ENCODE measurements around the gene TMX2. TPM values are rescaled to one million over a fixed set of nuclear protein-coding genes. Genes with fewer than 3 reads are reported as not detected.
A peak's percentile ranks its signal among the peaks of the same experiment; 100 is the strongest.
"Not testable (repeated sequence)": the region's sequence is repeated elsewhere in the genome, so short reads cannot be mapped to it uniquely, and the experiment has no call there.

The TMX2 gene
- total RNA-seq, 2 donors from 2014 or later, result 58.5 to 74.2 TPM

DNA sequence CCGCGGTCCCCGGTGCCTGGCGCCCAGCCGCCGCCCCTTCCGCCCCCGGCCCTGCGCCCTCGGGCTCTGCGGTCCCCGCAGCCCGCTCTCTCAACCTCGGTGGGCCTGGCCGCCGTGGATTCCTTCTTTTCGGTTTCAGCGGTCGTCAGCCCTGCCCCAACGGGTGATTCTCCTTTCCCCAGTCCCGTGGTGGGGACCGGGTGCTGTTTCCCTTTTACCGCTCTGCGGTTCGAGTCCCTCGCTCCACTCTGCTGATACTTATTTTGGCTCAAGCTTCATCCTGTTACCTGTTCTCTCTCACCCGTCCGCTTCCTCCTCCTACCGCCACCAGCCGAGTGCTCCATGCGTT is 44.0 kb upstream of the TMX2 start:
- H3K9me3 ChIP-seq, result no peaks in the 10 kb centered on the region
- H3K36me3 ChIP-seq, result peaks cover 14% of the 10 kb centered on the region
- DNase-seq (ENCODE audit: low spot score), result no peak
- peak overlapping the region; percentile 94 to 99 for H3K4me3 ChIP-seq
- peaks cover 0 to 33% of the 10 kb centered on the region in 2 donors for H3K4me1 ChIP-seq
- no peak for TF ChIP-seq CTCF (IDR thresholded peaks at IDR 0.05)
- peak overlapping the region; percentile 97 to 99 for H3K27ac ChIP-seq
- H3K27me3 ChIP-seq, result no peaks in the 10 kb centered on the region

DNA sequence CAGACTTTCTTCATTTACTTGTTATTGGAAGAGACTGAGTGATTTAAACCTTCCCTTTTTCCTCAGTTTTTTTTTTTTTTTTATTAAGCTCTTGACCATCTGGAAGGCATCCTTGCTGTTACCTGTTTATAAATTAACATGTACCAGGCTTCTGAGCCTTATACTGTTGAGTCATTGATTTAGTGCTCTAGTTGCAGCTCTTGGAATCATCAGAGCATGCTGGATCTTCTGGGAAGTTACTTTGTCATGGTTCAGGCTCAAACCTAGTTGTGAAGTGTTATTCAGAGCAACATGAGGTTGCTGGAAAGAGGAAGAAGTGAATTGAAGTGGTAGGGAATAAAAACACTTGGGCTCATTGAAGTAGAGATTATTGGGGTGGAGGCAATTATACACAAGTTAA is 38.1 kb upstream of the TMX2 start:
- no peak for DNase-seq (ENCODE audit: low spot score)
- no peak for TF ChIP-seq CTCF (IDR thresholded peaks at IDR 0.05)
- peaks cover 30% of the 10 kb centered on the region for H3K36me3 ChIP-seq
- H3K4me1 ChIP-seq, result peaks cover 0 to 23% of the 10 kb centered on the region in 2 donors
- no peaks in the 10 kb centered on the region for H3K9me3 ChIP-seq
- H3K4me3 ChIP-seq, result no peak overlapping the region
- H3K27me3 ChIP-seq, result no peaks in the 10 kb centered on the region
- no peak overlapping the region for H3K27ac ChIP-seq

DNA sequence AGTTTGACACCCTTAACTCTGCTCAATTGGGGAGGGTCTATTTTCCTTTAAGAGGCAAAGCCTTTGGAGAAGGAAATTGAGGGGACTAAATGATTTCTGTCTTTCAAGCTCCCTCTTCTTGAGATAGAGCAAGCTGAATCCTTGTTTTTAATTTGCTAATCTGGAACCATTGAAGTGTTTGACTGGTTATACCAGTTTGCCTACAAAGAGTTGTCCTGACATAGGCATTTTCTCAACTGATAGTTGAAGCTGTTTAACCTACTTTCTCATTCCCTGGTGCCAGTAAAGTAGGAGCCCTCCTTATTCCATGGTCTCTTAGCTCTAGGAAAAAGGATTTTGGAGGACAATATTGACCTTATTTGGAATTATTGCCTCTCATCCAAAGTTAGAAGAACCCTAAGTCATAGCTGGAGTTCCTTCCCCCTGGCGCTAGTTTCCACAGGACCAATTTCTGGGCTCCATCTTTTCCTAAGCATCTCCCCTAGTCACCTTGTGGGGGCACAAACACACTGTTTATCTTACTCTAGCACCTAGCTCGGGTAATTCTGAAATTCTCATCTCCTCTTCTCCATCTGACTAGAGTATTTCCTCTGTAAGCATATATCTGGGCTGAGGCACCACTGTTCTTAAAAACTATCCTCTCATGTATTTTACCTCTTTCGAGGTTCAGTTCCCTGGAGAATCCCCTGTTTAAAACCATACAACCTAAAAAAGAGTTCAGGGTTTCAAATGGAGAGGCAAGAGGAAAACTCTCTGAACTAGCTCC is 37.0 kb upstream of the TMX2 start:
- TF ChIP-seq CTCF (IDR thresholded peaks at IDR 0.05), result no peak
- H3K4me3 ChIP-seq, result no peak overlapping the region
- H3K36me3 ChIP-seq, result peaks cover 30% of the 10 kb centered on the region

DNA sequence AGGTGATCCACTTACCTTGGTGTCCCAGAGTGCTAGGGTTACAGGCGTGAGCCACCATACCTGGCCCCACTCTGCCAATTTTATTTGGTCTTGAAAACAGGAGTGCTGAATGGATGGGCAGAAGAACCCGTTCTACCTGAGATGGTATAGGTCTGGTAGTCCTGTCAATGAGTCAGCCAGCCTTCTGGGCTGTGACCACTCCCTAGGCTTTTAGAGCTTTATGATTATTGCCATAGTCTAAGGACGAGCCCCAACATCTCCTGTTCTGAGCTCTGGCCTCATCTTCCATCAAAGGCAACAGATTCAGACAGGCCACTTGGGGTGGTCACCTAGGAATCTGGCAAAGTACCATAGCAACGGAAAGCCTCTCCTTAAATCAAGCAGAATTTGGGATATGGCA is 33.0 kb upstream of the TMX2 start:
- H3K27me3 ChIP-seq, result no peaks in the 10 kb centered on the region
- no peak for DNase-seq (ENCODE audit: low spot score)
- peaks cover 0 to 17% of the 10 kb centered on the region in 2 donors for H3K4me1 ChIP-seq
- no peaks in the 10 kb centered on the region for H3K9me3 ChIP-seq
- peaks cover 25% of the 10 kb centered on the region for H3K36me3 ChIP-seq
- no peak overlapping the region for H3K4me3 ChIP-seq
- no peak for TF ChIP-seq CTCF (IDR thresholded peaks at IDR 0.05)
- H3K27ac ChIP-seq, result no peak overlapping the region

More for the DNA sequence above, 37.0 kb upstream of the TMX2 start:
- no peak for DNase-seq (ENCODE audit: low spot score)
- Histone ChIP-seq H3K27me3 (no peaks in the 10 kb centered on the region), H3K27ac (no peak overlapping the region), H3K4me1 (peaks cover 0 to 23% of the 10 kb centered on the region in 2 donors), H3K9me3 (no peaks in the 10 kb centered on the region)

DNA sequence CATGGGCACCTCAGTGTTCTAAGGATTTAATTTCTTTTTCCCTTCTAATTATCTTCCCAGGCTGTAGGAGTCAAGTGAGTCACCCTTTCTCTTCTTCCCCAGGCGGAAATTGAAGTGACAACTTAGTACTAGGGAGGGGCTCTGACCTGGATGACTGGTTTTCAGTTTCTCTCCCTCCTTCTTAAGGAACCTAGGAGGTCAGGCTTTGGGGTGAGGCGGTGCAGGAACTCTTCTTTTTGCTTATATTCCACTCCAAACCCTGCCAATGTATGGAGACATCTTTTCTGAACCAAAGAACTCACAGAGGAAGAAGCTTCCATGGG is 31.9 kb upstream of the TMX2 start:
- TF ChIP-seq CTCF (IDR thresholded peaks at IDR 0.05), result no peak
- H3K9me3 ChIP-seq, result no peaks in the 10 kb centered on the region
- peaks cover 30% of the 10 kb centered on the region for H3K36me3 ChIP-seq
- H3K27me3 ChIP-seq, result no peaks in the 10 kb centered on the region
- DNase-seq (ENCODE audit: low spot score), result no peak
- no peak overlapping the region for H3K4me3 ChIP-seq
- no peak overlapping the region for H3K27ac ChIP-seq
- H3K4me1 ChIP-seq, result peaks cover 0 to 17% of the 10 kb centered on the region in 2 donors

DNA sequence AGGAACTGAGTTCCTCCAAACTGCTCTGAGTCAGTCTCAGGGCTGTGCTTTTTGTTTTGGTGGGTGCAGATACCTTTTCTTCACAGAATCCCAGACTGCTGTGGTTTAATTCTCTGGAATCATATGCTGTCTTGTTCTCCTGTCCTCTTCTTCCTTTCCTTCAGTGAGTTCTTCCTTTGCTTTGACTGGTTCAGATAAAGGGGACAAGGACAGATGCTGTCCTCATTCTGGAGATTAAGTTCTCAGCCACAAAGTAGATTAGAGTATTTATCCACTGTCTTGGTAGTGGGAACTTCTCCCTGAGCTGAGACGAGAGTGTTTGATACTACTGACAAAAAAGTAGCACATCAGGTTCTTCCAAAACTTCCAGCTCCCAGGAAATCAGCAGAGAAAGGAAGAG is 31.2 kb upstream of the TMX2 start:
- no peak overlapping the region for H3K4me3 ChIP-seq
- H3K27ac ChIP-seq, result no peak overlapping the region
- H3K36me3 ChIP-seq, result peaks cover 37% of the 10 kb centered on the region
- H3K9me3 ChIP-seq, result no peaks in the 10 kb centered on the region
- TF ChIP-seq CTCF (IDR thresholded peaks at IDR 0.05), result no peak
- no peaks in the 10 kb centered on the region for H3K27me3 ChIP-seq
- no peak for DNase-seq (ENCODE audit: low spot score)
- peaks cover 0 to 17% of the 10 kb centered on the region in 2 donors for H3K4me1 ChIP-seq

DNA sequence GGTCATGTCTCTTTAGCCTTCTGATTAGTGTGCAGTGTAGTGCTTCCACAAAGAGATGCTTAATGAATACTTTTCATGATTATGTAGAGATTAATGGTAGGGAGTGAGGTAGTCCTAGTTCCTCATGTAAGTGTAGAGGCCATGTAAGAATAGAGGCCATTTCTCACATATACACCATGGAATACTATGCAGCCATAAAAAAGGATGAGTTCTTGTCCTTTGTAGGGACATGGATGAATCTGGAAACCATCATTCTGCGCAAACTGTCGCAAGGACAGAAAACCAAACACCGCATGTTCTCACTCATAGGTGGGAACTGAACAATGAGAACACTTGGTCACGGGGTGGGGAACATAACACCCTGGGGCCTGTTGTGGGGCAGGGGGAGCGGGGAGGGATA is 21.9 kb upstream of the TMX2 start:
- H3K4me1 ChIP-seq; DNase-seq (ENCODE audit: low spot score); H3K27ac ChIP-seq; H3K27me3 ChIP-seq; H3K4me3 ChIP-seq; H3K9me3 ChIP-seq: not testable (repeated sequence)
- H3K36me3 ChIP-seq, result peaks cover 96% of the 10 kb centered on the region
